Glomerular endothelial cell (primary cell): ENCODE results near the gene HOXC4. TPM values are rescaled to one million over a fixed set of nuclear protein-coding genes. Genes with fewer than 3 reads are reported as not detected.

Source experiments
- DNase-seq: peaks from one replicate; pipeline ENCODE4 v3.0.0-alpha.2; 2011; ENCODE audit warnings: low read depth, low spot score; ENCODE audit errors: extremely low read depth
- total RNA-seq: library from RNA; depleted of rRNA; stranded (reverse); fragments of >200 nt; gene quantifications from 2 replicates; pipeline ENCODE4 v1.2.3, GENCODE V29; 2015

The HOXC4 gene
- total RNA-seq, 1 donor from 2014 or later, result 0.47 TPM

- DNase-seq, result no peak
Observed at GRCh38 chr12:54027442-54027786, 26.2 kb upstream of the HOXC4 start.

- no peak for DNase-seq
Observed at GRCh38 chr12:54028314-54029201, 25.1 kb upstream of the HOXC4 start, which contains the start of gene HOXC6. Gene HOXC6, plus strand, starts transcription at chr12:54028440. Its CDS starts 82 bp downstream, at chr12:54028522.

- no peak for DNase-seq
Observed at GRCh38 chr12:54029529-54030441, 23.9 kb upstream of the HOXC4 start.

GRCh38 chr12:54030442-54030801 is 23.2 kb upstream of the HOXC4 start:
- DNase-seq, result no peak

GRCh38 chr12:54030889-54031471 is 22.7 kb upstream of the HOXC4 start:
- no peak for DNase-seq

- no peak for DNase-seq
Observed at GRCh38 chr12:54031480-54031879, 22.2 kb upstream of the HOXC4 start.

- no peak for DNase-seq
Observed at GRCh38 chr12:54032086-54032619, 21.5 kb upstream of the HOXC4 start.

- DNase-seq, result peak; percentile 34
Observed at GRCh38 chr12:54032627-54033100, 21.0 kb upstream of the HOXC4 start, which contains the start of gene HOXC5. Gene HOXC5, plus strand, starts transcription at chr12:54033050. Its CDS starts 73 bp downstream, at chr12:54033123.

- DNase-seq, result no peak
Observed at GRCh38 chr12:54033106-54033979, 20.3 kb upstream of the HOXC4 start.

- no peak for DNase-seq
Observed at GRCh38 chr12:54033980-54034784, 19.5 kb upstream of the HOXC4 start.

GRCh38 chr12:54034785-54035310 is 18.8 kb upstream of the HOXC4 start:
- DNase-seq, result no peak

- DNase-seq, result no peak
Observed at GRCh38 chr12:54035568-54036264, 17.9 kb upstream of the HOXC4 start.

- DNase-seq, result no peak
Observed at GRCh38 chr12:54036620-54037359, 16.8 kb upstream of the HOXC4 start.

- DNase-seq, result no peak
Observed at GRCh38 chr12:54037360-54038283, 16.0 kb upstream of the HOXC4 start.

GRCh38 chr12:54038284-54038870 is 15.3 kb upstream of the HOXC4 start:
- DNase-seq, result no peak

- DNase-seq, result no peak
Observed at GRCh38 chr12:54038871-54039414, 14.7 kb upstream of the HOXC4 start.
